RWPE2 (cell line): ENCODE results near the gene SPAAR.
"Not testable (repeated sequence)": the region's sequence is repeated elsewhere in the genome, so short reads cannot be mapped to it uniquely, and the experiment has no call there.

Source experiments
- ATAC-seq: fragments of 200-7000 bp; cut with Tn5 transposase; 3 replicates; pipeline ENCODE4 v1.9.1; 2021; ENCODE audit warnings: low read depth
- DNase-seq: peaks from one replicate; pipeline ENCODE4 v3.0.0-alpha.2; 2020; ENCODE audit warnings: low spot score
- H3K27ac ChIP-seq: fragments of 450-650 bp; 2 replicates; pipeline ENCODE4 v1.5.1; 2017; ENCODE audit warnings: mild to moderate bottlenecking; ENCODE audit not compliant: poor library complexity, severe bottlenecking
- H3K27me3 ChIP-seq: fragments of 250-450 bp; sonication (Bioruptor Pico); 2 replicates; pipeline ENCODE4 v1.5.1; 2021; ENCODE audit warnings: mild to moderate bottlenecking, moderate library complexity; ENCODE audit not compliant: insufficient read depth, poor library complexity, severe bottlenecking
- H3K36me3 ChIP-seq: fragments of 250-450 bp; sonication (Bioruptor Pico); 2 replicates; pipeline ENCODE4 v1.5.1; 2020; ENCODE audit warnings: low read depth, mild to moderate bottlenecking, moderate library complexity
- H3K4me1 ChIP-seq: fragments of 250-450 bp; sonication (Bioruptor Pico); 2 replicates; pipeline ENCODE4 v1.5.1; 2021; ENCODE audit warnings: mild to moderate bottlenecking, moderate library complexity; ENCODE audit not compliant: insufficient read depth, poor library complexity, severe bottlenecking
- H3K4me3 ChIP-seq: fragments of 250-450 bp; sonication (Bioruptor Pico); 2 replicates; pipeline ENCODE4 v1.5.1; 2021; ENCODE audit warnings: mild to moderate bottlenecking, moderate library complexity; ENCODE audit not compliant: severe bottlenecking
- H3K9me3 ChIP-seq: fragments of 250-450 bp; sonication (Bioruptor Pico); 2 replicates; pipeline ENCODE4 v1.5.1; 2021; ENCODE audit warnings: mild to moderate bottlenecking, moderate library complexity; ENCODE audit not compliant: severe bottlenecking
- CTCF ChIP-seq: fragments of 450-650 bp; IDR thresholded peaks from one replicate; pipeline ENCODE4 v1.5.1; 2017; ENCODE audit warnings: mild to moderate bottlenecking, moderate library complexity; ENCODE audit not compliant: poor library complexity, severe bottlenecking

The SPAAR gene

GRCh38 chr9:35891646-35892045 is 17.6 kb upstream of the SPAAR start:
- ATAC-seq (no peak), DNase-seq (no peak)
- H3K36me3 ChIP-seq, result no peaks in the 10 kb centered on the region
- no peak overlapping the region for H3K27ac ChIP-seq
- no peak overlapping the region for H3K4me3 ChIP-seq
- no peaks in the 10 kb centered on the region for H3K27me3 ChIP-seq
- TF ChIP-seq CTCF, result no peak
- no peaks in the 10 kb centered on the region for H3K4me1 ChIP-seq
- H3K9me3 ChIP-seq, result no peaks in the 10 kb centered on the region

DNA sequence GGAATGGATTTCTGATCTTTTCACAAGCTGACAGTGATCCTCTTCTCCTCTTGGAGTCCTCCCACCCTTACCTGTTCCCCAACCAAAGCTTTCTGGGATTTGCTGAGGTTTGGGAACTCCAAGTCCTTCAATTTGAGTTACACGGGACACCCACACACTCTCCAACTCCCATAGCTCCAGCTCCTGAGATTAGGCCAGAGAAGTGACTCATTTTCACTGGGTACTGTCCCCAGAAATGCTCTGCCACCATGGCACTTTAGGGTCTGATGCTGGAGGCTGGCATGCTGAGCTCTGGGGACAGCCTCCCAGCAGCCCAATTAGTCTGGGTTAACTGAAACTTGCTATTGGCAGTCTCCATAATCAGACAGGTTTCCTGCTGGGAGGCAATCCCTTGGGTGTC is 17.2 kb upstream of the SPAAR start:
- Histone ChIP-seq H3K27me3 (no peaks in the 10 kb centered on the region), H3K4me1 (no peaks in the 10 kb centered on the region), H3K9me3 (no peaks in the 10 kb centered on the region), H3K27ac (no peak overlapping the region), H3K36me3 (no peaks in the 10 kb centered on the region), H3K4me3 (no peak overlapping the region)
- DNase-seq (no peak), ATAC-seq (no peak)
- no peak for TF ChIP-seq CTCF

DNA sequence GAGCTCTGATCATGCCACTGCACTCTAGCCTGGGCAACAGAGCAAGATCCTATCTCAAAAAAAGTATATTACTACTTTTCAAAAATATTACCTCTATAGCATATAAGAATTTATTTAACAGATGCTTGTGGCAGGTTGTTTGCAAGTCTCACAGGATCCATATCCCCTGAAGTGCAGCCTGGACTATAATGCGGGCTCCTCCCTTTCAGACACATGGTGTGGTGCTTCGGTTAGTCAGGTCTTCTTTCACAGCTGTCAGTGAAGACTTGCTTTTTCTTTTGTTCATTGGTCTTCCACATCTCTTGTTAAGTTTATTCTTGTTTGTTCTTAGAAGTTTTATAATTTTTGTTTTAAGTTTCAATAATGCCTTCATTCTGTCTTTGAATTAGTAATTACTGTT is 12.7 kb upstream of the SPAAR start:
- H3K27ac ChIP-seq, result no peak overlapping the region
- no peaks in the 10 kb centered on the region for H3K9me3 ChIP-seq
- H3K4me3 ChIP-seq, result no peak overlapping the region
- no peaks in the 10 kb centered on the region for H3K4me1 ChIP-seq
- no peaks in the 10 kb centered on the region for H3K27me3 ChIP-seq
- H3K36me3 ChIP-seq, result no peaks in the 10 kb centered on the region
- no peak for TF ChIP-seq CTCF
- DNase-seq (no peak), ATAC-seq (no peak)

GRCh38 chr9:35897376-35898099 is 11.8 kb upstream of the SPAAR start:
- H3K36me3 ChIP-seq, H3K27ac ChIP-seq, ATAC-seq, H3K4me1 ChIP-seq, H3K4me3 ChIP-seq, H3K9me3 ChIP-seq, H3K27me3 ChIP-seq, DNase-seq: not testable (repeated sequence)

DNA sequence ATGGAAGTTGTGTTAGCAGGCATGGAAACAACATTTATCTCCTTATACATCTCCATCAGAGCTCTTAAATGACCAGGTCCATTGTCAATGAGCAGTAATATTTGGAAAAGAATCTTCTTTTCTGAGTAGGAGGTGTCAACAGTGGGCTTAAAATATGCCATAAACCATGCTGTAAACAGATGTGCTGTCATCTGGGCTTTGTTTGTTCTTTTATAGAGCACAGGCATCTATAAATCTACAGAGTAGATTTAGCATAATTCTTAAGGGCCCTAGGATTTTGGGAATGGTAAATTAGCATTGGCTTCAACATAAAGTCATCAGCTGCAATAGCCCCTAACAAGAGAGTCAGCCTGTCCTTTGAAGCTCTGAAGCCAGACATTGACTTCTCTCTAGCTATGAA is 11.0 kb upstream of the SPAAR start:
- Histone ChIP-seq H3K27ac (no peak overlapping the region), H3K4me3 (no peak overlapping the region), H3K9me3 (no peaks in the 10 kb centered on the region), H3K27me3 (no peaks in the 10 kb centered on the region), H3K36me3 (no peaks in the 10 kb centered on the region), H3K4me1 (no peaks in the 10 kb centered on the region)
- DNase-seq (no peak), ATAC-seq (no peak)
- no peak for TF ChIP-seq CTCF
